OCI-LY7 (cell line): Measurements from ENCODE around the gene SAE1. TPM values are rescaled to one million over a fixed set of nuclear protein-coding genes. Genes with fewer than 3 reads are reported as not detected.

Source experiments
- BruUV-seq: library from RNA; stranded (reverse); fragments of 400-500 nt; replicated peaks from 2 replicates; lab custom pipeline; 2021; lab: Mats Ljungman, UMichigan
- CTCF ChIA-PET: fragments of 300-600 bp; sonication (Branson Sonifier 250); formaldehyde crosslinking; loops from one replicate; lab custom pipeline; 2022; ENCODE audit warnings: antibody characterized with exemption; ENCODE audit not compliant: unreplicated experiment; lab: Charles Lee
- POLR2A ChIA-PET: fragments of 300-600 bp; sonication (Branson Sonifier 250); formaldehyde crosslinking; loops from one replicate; lab custom pipeline; 2022; ENCODE audit warnings: antibody characterized with exemption; lab: Charles Lee
- DNase-seq: peaks from one replicate; pipeline ENCODE4 v3.0.0-alpha.2; 2015; ENCODE audit warnings: low spot score
- H2AFZ ChIP-seq: fragments of 200-600 bp; sonication (generic), shearing (Covaris generic); 2 replicates; pipeline ENCODE4 v1.6.1; 2014; ENCODE audit warnings: mild to moderate bottlenecking, antibody characterized with exemption, low read length, moderate library complexity
- H3K27ac ChIP-seq: fragments of 200-600 bp; sonication (generic); 2 replicates; pipeline ENCODE4 v1.5.1; 2014; ENCODE audit warnings: mixed run types, low read depth, mild to moderate bottlenecking, moderate library complexity, low read length, inconsistent platforms; ENCODE audit not compliant: poor library complexity, severe bottlenecking
- H3K36me3 ChIP-seq: fragments of 200-600 bp; sonication (generic); 2 replicates; pipeline ENCODE4 v1.6.1; 2014; ENCODE audit warnings: mild to moderate bottlenecking, antibody characterized with exemption, low read length, moderate library complexity, mixed read lengths; ENCODE audit not compliant: insufficient read depth
- H3K4me1 ChIP-seq: fragments of 200-600 bp; sonication (generic); 2 replicates; pipeline ENCODE4 v1.5.1; 2014; ENCODE audit warnings: mild to moderate bottlenecking, low read length; ENCODE audit not compliant: insufficient read depth, poor library complexity, severe bottlenecking
- H3K4me2 ChIP-seq: fragments of 200-600 bp; sonication (generic); 2 replicates; pipeline ENCODE4 v1.6.1; 2014; ENCODE audit warnings: mild to moderate bottlenecking, low read length
- H3K4me3 ChIP-seq: fragments of 200-600 bp; sonication (generic); 2 replicates; pipeline ENCODE4 v1.5.1; 2014; ENCODE audit warnings: mild to moderate bottlenecking, low read depth, low read length; ENCODE audit not compliant: poor library complexity, severe bottlenecking
- H3K79me2 ChIP-seq: fragments of 200-600 bp; sonication (generic); 2 replicates; pipeline ENCODE4 v1.6.1; 2016; ENCODE audit warnings: low read depth, mild to moderate bottlenecking, low read length, moderate library complexity, mixed read lengths; ENCODE audit not compliant: insufficient read depth
- H3K9me2 ChIP-seq: fragments of 200-600 bp; sonication (generic); 2 replicates; pipeline ENCODE4 v1.6.1; 2016; ENCODE audit warnings: mild to moderate bottlenecking, low read length, mixed read lengths; ENCODE audit not compliant: insufficient read depth
- H3K9me3 ChIP-seq: fragments of 200-600 bp; sonication (generic); 2 replicates; pipeline ENCODE4 v1.6.1; 2014; ENCODE audit warnings: mild to moderate bottlenecking, mixed run types, low read length, mixed read lengths
- H4K20me1 ChIP-seq: fragments of 200-600 bp; sonication (generic); 2 replicates; pipeline ENCODE4 v1.6.1; 2014; ENCODE audit warnings: mild to moderate bottlenecking, antibody characterized with exemption, low read length, moderate library complexity, mixed read lengths; ENCODE audit not compliant: insufficient read depth
- EZH2phosphoT487 ChIP-seq: fragments of 200-600 bp; sonication (generic); IDR thresholded peaks from 2 replicates; pipeline ENCODE4 v1.6.1; 2018; ENCODE audit warnings: low read depth, borderline replicate concordance, mild to moderate bottlenecking, mixed run types, antibody characterized with exemption, low read length, moderate library complexity, mixed read lengths
- intact Hi-C: fragments of 100-400 bp; cut with micrococcal nuclease; formaldehyde crosslinking; loops from one replicate; pipeline ENCODE4 v1.10.0; 2022; ENCODE audit not compliant: unreplicated experiment
- total RNA-seq, 2 experiments: library from RNA; depleted of rRNA in 1 of 2; stranded (reverse); fragments of >200 nt in 1 of 2; shearing (Covaris generic) in 1 of 2; gene quantifications; 2 replicates each; pipeline ENCODE4 v1.2.3, GENCODE V29; 2014 to 2022
- TF ChIP-seq, protein P1 (sequence below): fragments of 200-600 bp; sonication (generic); conservative IDR thresholded peaks from 2 replicates; pipeline ENCODE4 v1.5.1; 2014; ENCODE audit warnings: mild to moderate bottlenecking, antibody characterized with exemption, low read length, moderate library complexity, mixed read lengths

Gene SAE1
- total RNA-seq, 2 experiments from 2014 or later = 144 to 165 TPM

DNA sequence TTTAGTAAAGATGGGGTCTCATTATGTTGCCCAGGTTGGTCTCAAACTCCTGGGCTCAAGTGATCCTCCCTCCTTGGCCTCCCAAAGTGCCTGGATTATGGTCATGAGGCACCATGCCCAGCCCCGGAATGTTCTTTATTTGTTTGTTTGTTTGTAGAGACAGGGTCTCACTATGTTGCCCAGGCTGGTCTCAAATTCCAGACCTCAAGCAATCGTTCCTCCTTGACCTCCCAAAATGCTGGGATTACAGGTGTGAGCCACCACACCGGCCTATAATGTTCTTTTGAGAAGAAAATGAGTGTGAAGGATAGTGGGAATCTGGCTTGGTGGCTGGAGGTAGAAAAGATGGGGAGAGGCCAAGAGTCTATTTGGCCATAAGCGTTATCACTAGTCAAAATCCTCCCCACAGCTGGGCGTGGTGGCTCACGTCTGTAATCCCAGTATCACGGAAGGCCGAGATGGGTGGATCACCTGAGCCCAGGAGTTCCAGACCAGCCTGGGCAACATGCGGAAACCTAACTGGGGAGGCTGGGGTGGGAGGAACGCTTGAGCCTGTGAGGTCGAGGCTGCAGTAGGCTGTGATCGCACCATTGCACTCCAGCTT is 105.5 kb downstream of the SAE1 start:
- CTCF ChIA-PET = no interaction called here
- TF ChIP-seq EZH2phosphoT487 = no peak
- TF ChIP-seq, protein P1, sequence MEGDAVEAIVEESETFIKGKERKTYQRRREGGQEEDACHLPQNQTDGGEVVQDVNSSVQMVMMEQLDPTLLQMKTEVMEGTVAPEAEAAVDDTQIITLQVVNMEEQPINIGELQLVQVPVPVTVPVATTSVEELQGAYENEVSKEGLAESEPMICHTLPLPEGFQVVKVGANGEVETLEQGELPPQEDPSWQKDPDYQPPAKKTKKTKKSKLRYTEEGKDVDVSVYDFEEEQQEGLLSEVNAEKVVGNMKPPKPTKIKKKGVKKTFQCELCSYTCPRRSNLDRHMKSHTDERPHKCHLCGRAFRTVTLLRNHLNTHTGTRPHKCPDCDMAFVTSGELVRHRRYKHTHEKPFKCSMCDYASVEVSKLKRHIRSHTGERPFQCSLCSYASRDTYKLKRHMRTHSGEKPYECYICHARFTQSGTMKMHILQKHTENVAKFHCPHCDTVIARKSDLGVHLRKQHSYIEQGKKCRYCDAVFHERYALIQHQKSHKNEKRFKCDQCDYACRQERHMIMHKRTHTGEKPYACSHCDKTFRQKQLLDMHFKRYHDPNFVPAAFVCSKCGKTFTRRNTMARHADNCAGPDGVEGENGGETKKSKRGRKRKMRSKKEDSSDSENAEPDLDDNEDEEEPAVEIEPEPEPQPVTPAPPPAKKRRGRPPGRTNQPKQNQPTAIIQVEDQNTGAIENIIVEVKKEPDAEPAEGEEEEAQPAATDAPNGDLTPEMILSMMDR = no peak
- Histone ChIP-seq H3K9me2 (no peaks in the 10 kb centered on the region), H4K20me1 (no peaks in the 10 kb centered on the region), H3K9me3 (no peaks in the 10 kb centered on the region), H3K27ac (no peak overlapping the region), H3K4me1 (peaks cover 53% of the 10 kb centered on the region), H2AFZ (no peak overlapping the region), H3K36me3 (no peaks in the 10 kb centered on the region), H3K4me2 (0 out of 2 replicates have a peak overlapping the region, but pooled peaks have one; percentile 11), H3K4me3 (no peak overlapping the region), H3K79me2 (no peaks in the 10 kb centered on the region)
- POLR2A ChIA-PET = no interaction called here
- peak; percentile 30 for DNase-seq
- BruUV-seq = no TSS peak
- intact Hi-C loops = no loop called here

GRCh38 chr19:47239152-47239551 is 108.5 kb downstream of the SAE1 start:
- H3K4me2 ChIP-seq = peak overlapping the region; percentile 37; the same call in 1 of the 2 replicates
- H3K79me2 ChIP-seq = no peaks in the 10 kb centered on the region
- H3K36me3 ChIP-seq = no peaks in the 10 kb centered on the region
- BruUV-seq = no TSS peak
- H2AFZ ChIP-seq = no peak overlapping the region
- H3K4me1 ChIP-seq = peaks cover 55% of the 10 kb centered on the region
- TF ChIP-seq, protein P1 = no peak
- no peak for TF ChIP-seq EZH2phosphoT487
- no peak overlapping the region for H3K27ac ChIP-seq
- peak; percentile 36 for DNase-seq
- CTCF ChIA-PET = no interaction called here
- H4K20me1 ChIP-seq = no peaks in the 10 kb centered on the region
- H3K9me2 ChIP-seq = no peaks in the 10 kb centered on the region
- intact Hi-C loops = no loop called here
- POLR2A ChIA-PET = interaction anchor here (1.3 kb wide), 1 partner anchor 14 kb away, joined by 3 read pairs; no protein-coding TSS in a partner anchor
- H3K4me3 ChIP-seq = no peak overlapping the region
- H3K9me3 ChIP-seq = no peaks in the 10 kb centered on the region

GRCh38 chr19:47239610-47240296 is 109.1 kb downstream of the SAE1 start:
- TF ChIP-seq, protein P1 = no peak
- TF ChIP-seq EZH2phosphoT487 = no peak
- H4K20me1 ChIP-seq = no peaks in the 10 kb centered on the region
- H3K4me2 ChIP-seq = peak overlapping the region; percentile 37
- no peaks in the 10 kb centered on the region for H3K36me3 ChIP-seq
- H2AFZ ChIP-seq = no peak overlapping the region; the same call in 1 of the 2 replicates
- no peaks in the 10 kb centered on the region for H3K79me2 ChIP-seq
- DNase-seq = no peak
- no peaks in the 10 kb centered on the region for H3K9me2 ChIP-seq
- no TSS peak for BruUV-seq
- no peaks in the 10 kb centered on the region for H3K9me3 ChIP-seq
- POLR2A ChIA-PET = interaction anchor here (1.3 kb wide), 1 partner anchor 14 kb away, joined by 3 read pairs; no protein-coding TSS in a partner anchor
- intact Hi-C loops = no loop called here
- peak overlapping the region; percentile 10 for H3K4me3 ChIP-seq
- CTCF ChIA-PET = no interaction called here
- peaks cover 58% of the 10 kb centered on the region for H3K4me1 ChIP-seq
- no peak overlapping the region for H3K27ac ChIP-seq
